NCI-H460 (cell line): Measurements from ENCODE around the gene TTI1. TPM values are rescaled to one million over a fixed set of nuclear protein-coding genes. Genes with fewer than 3 reads are reported as not detected.

ENCODE experiments used
- DNase-seq: peaks from one replicate; pipeline ENCODE4 v3.0.0-alpha.2; 2016; ENCODE audit warnings: low read depth; ENCODE audit errors: extremely low read depth
- total RNA-seq: library from RNA; depleted of rRNA; stranded (reverse); fragments of >200 nt; shearing (Covaris generic); gene quantifications from 2 replicates; pipeline ENCODE4 v1.2.3, GENCODE V29; 2014; rRNA removed

TTI1 gene
- total RNA-seq, 1 experiment from 2014 or later: 27.3 TPM

GRCh38 chr20:37940858-37941257 lies 92.4 kb downstream of the TTI1 start:
- DNase-seq: no peak

GRCh38 chr20:37939701-37940560 lies 93.3 kb downstream of the TTI1 start:
- DNase-seq: no peak

- DNase-seq: no peak
These were observed 94.3 kb downstream of the TTI1 start for GRCh38 chr20:37938954-37939353.

GRCh38 chr20:37938181-37938750 lies 95.0 kb downstream of the TTI1 start:
- DNase-seq: no peak

- DNase-seq: no peak
These were observed 95.6 kb downstream of the TTI1 start for GRCh38 chr20:37937686-37938085.

GRCh38 chr20:37936451-37936850 lies 96.8 kb downstream of the TTI1 start:
- no peak for DNase-seq

GRCh38 chr20:37936041-37936440 lies 97.2 kb downstream of the TTI1 start:
- no peak for DNase-seq

- no peak for DNase-seq
These were observed 97.8 kb downstream of the TTI1 start for GRCh38 chr20:37935435-37935834.

- no peak for DNase-seq
These were observed 98.5 kb downstream of the TTI1 start for GRCh38 chr20:37934634-37935375.

- DNase-seq: no peak
These were observed 99.2 kb downstream of the TTI1 start for GRCh38 chr20:37933786-37934633.

Other genes with a start within 250 kb of the TTI1 start
- not detected in 2 replicates for gene VSTM2L, start 130.3 kb downstream of the TTI1 start, total RNA-seq
- gene RPRD1B, start 290 bp upstream of the TTI1 start, total RNA-seq: 23.3 and 30.3 TPM in 2 replicates
- 1.9 and 2.3 TPM in 2 replicates for gene TGM2, start 131.8 kb upstream of the TTI1 start, total RNA-seq
- not detected in 2 replicates for gene KIAA1755, start 227.3 kb upstream of the TTI1 start, total RNA-seq